ENCODE measurements around the gene ZBTB3.
"Not testable (repeated sequence)": the region's sequence is repeated elsewhere in the genome, so short reads cannot be mapped to it uniquely, and the experiment has no call there.

Gene ZBTB3

DNA sequence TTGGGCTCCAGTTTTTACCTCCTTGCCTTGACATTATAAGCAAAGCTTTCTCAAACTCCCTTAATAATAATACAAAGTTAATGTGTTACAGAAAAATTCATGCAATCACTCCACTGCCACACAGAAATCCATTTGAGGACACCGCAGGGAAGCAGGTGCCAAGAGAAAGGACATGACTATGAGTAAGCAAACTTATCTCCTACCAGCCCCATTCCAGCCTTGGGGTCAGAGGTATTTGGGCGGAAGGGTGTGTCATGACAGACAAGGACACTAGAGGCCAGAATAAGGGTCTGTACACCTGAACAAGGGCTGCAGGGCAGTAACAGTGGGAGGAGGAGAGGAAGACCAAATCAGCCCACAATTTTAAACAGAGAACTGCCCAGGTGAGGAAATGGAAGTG lies 40.6 kb downstream of the ZBTB3 start:
- no peak for DNase-seq

DNA sequence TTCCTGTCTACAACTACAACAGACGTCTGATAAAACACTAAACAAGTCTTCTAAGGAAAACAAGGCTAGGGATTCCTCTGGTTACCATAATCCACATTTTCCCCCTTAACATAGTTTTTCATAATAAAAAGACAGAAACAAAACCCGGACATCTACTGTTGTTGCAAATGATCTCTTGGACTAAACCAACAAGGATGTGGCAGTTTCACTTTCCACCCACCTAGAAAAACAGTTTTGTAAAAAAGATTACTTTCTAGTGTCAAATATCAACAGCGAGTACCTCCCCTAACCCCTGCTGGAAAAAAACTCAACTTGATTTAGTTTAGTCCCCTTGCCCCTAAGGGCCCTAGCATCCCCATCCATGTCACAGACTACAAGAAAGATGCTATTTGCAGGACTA lies 41.1 kb downstream of the ZBTB3 start:
- DNase-seq, result no peak

- DNase-seq, result no peak
These were observed 41.6 kb downstream of the ZBTB3 start for GRCh38 chr11:62712276-62712812.

- DNase-seq, result no peak
These were observed 44.0 kb downstream of the ZBTB3 start for GRCh38 chr11:62710001-62710345.

GRCh38 chr11:62709247-62710000 lies 44.5 kb downstream of the ZBTB3 start:
- DNase-seq, result peak; percentile 96 to 97

DNA sequence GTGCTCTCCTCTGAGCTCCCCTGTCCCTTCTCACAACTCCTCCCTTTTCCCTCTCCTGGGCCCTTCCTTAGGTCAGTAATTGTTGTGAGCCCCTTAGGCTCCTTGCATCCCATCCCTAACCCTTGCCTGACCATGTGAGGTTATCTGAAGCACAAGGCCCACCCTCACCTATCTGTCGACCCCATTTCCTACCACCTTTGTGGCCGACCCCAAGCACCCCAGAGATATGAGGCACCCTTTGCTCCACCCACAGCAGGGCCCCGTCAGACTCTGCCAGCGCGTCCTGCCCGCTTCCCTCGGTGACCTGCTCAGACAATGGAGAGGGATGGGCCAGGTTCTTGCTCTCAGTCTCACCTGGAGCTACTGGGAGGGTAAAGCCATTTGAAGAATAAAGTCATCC lies 45.2 kb downstream of the ZBTB3 start:
- peak; percentile 24 to 37 for DNase-seq

DNA sequence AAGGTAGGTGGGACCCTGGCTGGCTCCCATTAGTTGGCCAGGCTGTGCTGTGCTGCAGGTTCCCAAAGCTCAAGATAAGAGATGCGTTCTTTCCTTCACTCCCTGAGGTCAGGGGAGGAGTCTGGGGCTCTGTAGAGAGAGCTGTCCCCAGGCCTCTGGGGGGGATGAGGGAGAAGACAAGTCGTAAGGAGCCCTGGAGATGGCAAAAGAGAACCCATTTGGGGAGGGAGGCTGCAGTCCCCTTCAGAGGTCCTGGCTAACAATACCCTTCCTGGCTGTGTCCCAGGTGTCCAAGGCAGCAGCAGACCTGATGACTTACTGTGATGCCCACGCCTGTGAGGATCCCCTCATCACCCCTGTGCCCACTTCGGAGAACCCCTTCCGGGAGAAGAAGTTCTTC lies 45.6 kb downstream of the ZBTB3 start:
- no peak for DNase-seq

DNA sequence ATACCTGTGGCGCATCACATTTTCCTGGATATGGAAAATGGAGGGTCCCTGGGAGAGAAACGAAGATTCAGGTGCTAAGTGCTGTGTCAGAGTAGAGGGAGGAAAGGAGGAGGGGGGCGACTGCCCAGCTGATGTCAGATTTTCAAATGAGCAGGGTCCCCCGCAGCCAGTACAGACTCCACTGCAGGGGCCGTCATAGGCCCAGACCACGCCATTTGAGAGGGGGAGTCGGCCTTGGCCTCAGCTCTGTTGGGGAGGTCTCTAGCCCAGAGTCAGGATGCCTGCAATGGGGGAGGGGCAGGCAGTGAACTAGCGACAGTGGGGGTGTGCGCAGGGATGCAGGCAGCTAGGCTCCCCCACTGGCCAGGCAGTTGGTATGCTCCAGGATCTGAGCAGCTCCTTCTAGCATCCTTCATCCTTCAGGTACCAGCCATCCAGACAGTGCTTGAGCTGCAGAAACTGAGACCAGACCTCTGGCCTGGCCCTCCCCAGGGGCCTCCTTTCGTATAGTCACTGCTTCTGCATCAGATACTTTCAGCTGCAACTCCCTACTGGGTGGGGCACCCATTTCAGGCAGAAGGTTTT lies 46.6 kb downstream of the ZBTB3 start, which contains the start of the genes BSCL2 and GNG3:
Gene BSCL2, minus strand, starts transcription at position 148 of the 585 bp plus-strand sequence. CDS start 229 bp downstream, outside the sequence.
Gene GNG3, plus strand, starts transcription at position 400 of the 585 bp plus-strand sequence. CDS start 620 bp downstream, outside the sequence.
- no peak for DNase-seq

- DNase-seq, result no peak
These were observed 47.1 kb downstream of the ZBTB3 start for GRCh38 chr11:62706850-62707247.

- peak; percentile 89 to 90 for DNase-seq
These were observed 47.8 kb downstream of the ZBTB3 start for GRCh38 chr11:62705880-62706849.

DNA sequence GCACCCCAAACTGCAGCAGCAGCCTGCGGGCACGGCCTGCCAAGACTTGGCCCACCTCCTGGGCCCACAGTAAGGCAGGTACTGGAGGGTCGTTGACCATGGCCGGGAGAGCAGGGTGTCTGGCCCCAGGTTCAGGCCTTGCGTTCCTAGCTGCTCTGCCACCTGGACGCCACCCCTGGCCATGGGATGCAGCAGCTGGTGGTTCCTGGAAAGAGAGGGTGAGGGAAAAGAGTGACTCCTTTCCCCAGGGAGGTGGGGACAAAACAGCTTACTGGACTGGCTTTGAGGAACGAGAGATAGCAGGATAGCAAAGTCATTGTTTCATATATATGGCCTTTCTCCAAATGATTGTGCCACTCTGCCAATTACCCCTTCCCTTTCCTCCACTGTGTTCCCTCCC lies 48.5 kb downstream of the ZBTB3 start:
- no peak for DNase-seq

DNA sequence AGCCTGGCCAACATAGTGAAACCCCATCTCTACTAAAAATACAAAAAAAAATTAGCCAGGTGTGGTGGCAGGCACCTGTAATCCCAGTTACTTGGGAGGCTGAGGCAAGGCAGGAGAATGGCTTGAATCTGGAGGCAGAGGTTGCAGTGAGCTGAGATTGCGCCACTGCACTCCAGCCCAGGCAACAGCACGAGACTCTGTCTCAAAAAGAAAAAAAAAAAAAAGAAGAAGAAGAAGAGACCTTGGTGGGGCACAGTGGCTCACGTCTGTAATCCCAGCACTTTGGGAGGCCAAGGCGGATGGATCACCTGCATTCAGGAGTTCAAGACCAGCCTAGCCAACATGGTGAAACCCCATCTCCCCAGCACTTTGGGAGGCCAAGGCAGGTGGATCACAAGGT lies 50.0 kb downstream of the ZBTB3 start:
- not testable (repeated sequence) for DNase-seq

DNA sequence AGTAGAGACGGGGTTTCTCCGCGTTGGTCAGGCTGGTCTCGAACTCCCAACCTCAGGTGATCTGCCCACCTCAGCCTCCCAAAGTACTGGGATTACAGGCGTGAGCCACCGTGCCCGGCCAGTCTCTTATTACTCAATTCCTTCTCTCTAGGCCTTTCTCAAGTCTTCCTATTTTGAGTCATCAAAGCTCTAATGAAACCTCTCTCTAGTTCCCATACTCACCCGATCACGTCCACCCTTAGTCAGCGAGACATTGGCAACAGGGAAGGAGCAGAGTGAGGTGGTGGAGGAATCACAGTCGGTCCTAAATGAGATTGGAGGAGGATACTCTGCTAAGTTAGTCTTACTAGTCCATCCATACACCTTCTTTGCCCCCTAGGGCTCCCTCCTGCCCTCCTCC lies 51.7 kb downstream of the ZBTB3 start:
- no peak for DNase-seq

Measured in activated CD4-positive, alpha-beta T cell treated with anti-CD3 and anti-CD28 coated beads, Interleukin-2, amount 50 U/mL, for 4 hours (primary cell).